H54 (cell line): ENCODE results near the gene GOLPH3.
"Not testable (repeated sequence)": the region's sequence is repeated elsewhere in the genome, so short reads cannot be mapped to it uniquely, and the experiment has no call there.

Experiments used
- DNase-seq: peaks from one replicate; pipeline ENCODE4 v3.0.0; 2011; ENCODE audit warnings: low spot score, mixed read lengths; ENCODE audit not compliant: insufficient read length
- FAIRE-seq: peaks from 3 replicates; lab custom pipeline; 2011; peaks lifted over from hg19 to GRCh38; lab: Jason Lieb, UNC
- POLR2A ChIP-seq: IDR thresholded peaks from 2 replicates; pipeline ENCODE4 v1.6.1; 2011; ENCODE audit warnings: low read depth, mild to moderate bottlenecking, low read length

The GOLPH3 gene

GRCh38 chr5:32193591-32193990, 19.5 kb upstream of the GOLPH3 start:
- DNase-seq = no peak
- peak; percentile 81 for FAIRE-seq
- no peak for TF ChIP-seq POLR2A

GRCh38 chr5:32190095-32190494, 16.0 kb upstream of the GOLPH3 start:
- no peak for DNase-seq
- no peak for TF ChIP-seq POLR2A
- no peak for FAIRE-seq

- DNase-seq = no peak
- no peak for FAIRE-seq
Observed at GRCh38 chr5:32187675-32188074, 13.6 kb upstream of the GOLPH3 start.

GRCh38 chr5:32182463-32183063, 8.4 kb upstream of the GOLPH3 start:
- TF ChIP-seq POLR2A = no peak
- DNase-seq (no peak), FAIRE-seq (no peak)

More at GRCh38 chr5:32187675-32188074, 13.6 kb upstream of the GOLPH3 start:
- no peak for TF ChIP-seq POLR2A

DNA sequence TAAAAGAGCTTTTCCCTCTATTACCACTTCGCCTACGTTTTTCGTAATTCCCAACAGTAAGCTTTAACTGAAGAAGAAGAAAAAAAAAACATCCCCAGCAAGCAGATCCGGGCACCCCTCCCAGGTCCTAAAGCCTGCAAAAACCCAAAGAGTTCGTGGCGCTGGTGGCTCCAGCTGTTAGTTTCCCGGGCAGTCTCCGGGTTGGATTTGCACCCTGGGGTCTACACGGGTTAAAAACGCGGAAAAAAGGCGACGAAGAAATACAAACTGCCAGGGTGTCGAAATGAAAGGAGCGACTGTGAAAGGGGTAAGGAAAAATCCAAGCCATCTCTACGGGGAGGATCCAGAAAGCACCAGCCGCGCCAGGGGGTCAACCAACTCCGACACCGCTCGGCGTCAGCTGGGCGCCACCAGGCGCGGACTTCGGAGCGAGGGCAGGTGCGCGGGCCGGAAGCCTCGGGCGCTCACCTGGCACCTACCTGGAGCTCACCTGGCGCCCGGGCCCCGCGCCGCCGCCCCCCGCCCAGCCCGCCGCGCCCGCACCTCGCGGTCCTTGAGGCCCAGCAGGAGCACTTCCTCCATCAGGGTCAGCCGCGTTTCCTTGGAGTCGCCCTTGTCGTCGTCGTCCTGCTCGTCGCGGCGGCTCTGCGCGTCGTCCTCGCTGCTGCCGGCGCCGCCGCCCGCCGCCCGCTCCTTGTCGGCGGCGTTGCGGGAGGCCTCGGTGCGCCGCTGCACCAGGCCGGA, 680 bp downstream of the GOLPH3 start:
- TF ChIP-seq POLR2A = no peak
- DNase-seq (peak; percentile 45), FAIRE-seq (no peak)

DNA sequence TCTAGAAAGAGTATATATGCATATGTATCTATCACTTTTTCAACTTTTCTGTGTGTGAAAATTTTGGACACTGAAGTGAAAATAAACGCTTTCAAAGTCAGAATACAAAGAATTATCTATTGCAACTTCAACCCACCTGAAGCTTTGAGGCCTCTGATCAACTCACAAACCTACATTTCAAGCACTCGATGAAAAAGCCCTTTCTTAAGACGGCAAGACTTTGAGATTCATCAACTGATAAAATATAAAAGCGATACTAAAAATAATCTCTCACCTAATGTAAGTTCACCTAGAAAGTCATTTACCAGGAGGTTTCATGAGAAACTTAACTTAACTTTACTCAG, 1.2 kb downstream of the GOLPH3 start:
- FAIRE-seq (no peak), DNase-seq (no peak)
- no peak for TF ChIP-seq POLR2A

GRCh38 chr5:32172186-32172911, 1.8 kb downstream of the GOLPH3 start:
- not testable (repeated sequence) for DNase-seq, FAIRE-seq

- FAIRE-seq (no peak), DNase-seq (no peak)
Observed at GRCh38 chr5:32170303-32171151, 3.6 kb downstream of the GOLPH3 start.

DNA sequence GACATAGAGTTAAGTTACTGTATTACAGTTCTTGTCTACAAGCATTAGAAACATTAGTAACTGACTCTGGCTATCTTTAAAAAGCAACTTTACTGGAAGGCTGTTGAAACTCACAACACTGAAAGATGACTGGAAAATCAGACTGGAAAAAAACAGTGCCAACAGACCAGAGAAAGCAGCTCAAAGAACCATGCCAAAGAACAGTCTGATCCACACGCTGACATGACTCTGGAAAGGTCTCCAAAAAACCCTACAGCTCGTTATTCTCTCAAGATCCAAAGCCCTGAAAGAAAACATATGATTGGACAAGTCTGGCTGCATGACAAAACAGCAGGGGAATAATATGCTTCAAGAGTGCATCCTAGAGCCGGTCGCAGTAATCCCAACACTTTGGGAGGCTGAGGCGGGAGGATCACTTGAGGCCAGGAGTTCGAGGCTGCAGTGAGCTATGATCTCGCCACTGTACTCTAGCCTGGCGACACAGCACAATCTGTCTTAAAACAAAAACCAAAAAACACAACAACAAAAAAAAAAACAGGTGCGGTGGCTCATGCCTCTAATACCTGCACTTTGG, 5.6 kb downstream of the GOLPH3 start:
- TF ChIP-seq POLR2A = no peak
- FAIRE-seq (no peak), DNase-seq (no peak)

More at GRCh38 chr5:32170303-32171151, 3.6 kb downstream of the GOLPH3 start:
- no peak for TF ChIP-seq POLR2A

- no peak for FAIRE-seq
- TF ChIP-seq POLR2A = no peak
- no peak for DNase-seq
Observed at GRCh38 chr5:32165597-32165996, 8.5 kb downstream of the GOLPH3 start.

DNA sequence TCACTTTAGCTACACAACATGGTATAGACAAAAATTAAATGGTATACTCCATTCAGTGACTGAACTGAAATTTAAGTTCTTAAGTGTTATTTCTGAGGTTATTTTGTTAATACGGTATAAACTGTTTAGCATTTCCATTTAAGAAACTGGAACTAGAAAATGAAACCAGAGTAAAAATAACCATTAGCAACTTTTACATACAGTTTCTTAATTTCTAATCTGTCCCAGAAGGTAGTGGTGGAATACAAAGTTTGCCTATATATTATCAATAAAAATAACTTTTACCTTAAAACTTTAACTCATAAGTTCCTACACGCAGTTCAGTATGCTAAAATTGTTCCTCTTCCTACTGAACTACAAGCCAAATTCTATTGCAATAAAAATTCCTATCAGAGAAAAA, 10.3 kb downstream of the GOLPH3 start:
- TF ChIP-seq POLR2A = no peak
- FAIRE-seq (no peak), DNase-seq (no peak)

- FAIRE-seq (no peak), DNase-seq (no peak)
- no peak for TF ChIP-seq POLR2A
Observed at GRCh38 chr5:32163053-32163452, 11.1 kb downstream of the GOLPH3 start.

GRCh38 chr5:32160228-32160627, 13.9 kb downstream of the GOLPH3 start:
- DNase-seq = no peak
- no peak for TF ChIP-seq POLR2A

More at GRCh38 chr5:32160228-32160627, 13.9 kb downstream of the GOLPH3 start:
- FAIRE-seq = no peak
